Aorta (tissue), 5 donors: Measurements from ENCODE around the gene PTCD1. TPM values are rescaled to one million over a fixed set of nuclear protein-coding genes. Genes with fewer than 3 reads are reported as not detected.

Experiments
- ATAC-seq: fragments of 200-7000 bp; cut with Tn5 transposase; one replicate; pipeline ENCODE4 v1.9.1; 2022; ENCODE audit warnings: moderate library complexity; ENCODE audit not compliant: low FRiP score
- DNase-seq, 2 donors: peaks; one replicate each; pipeline ENCODE4 v3.0.0-alpha.2; 2020
- H3K27ac ChIP-seq, 2 donors: one replicate each; pipeline ENCODE4 v1.5.1; 2013; ENCODE audit warnings: low read length in 2 of 2, mild to moderate bottlenecking in 2 of 2, moderate library complexity in 2 of 2, control low read depth in 1 of 2, inconsistent platforms in 1 of 2, low read depth in 1 of 2
- H3K27me3 ChIP-seq, 2 donors: one replicate each; pipeline ENCODE4 v1.6.1; 2013; ENCODE audit warnings: control low read depth in 1 of 2, low read length in 1 of 2, mild to moderate bottlenecking in 1 of 2, moderate library complexity in 1 of 2; ENCODE audit not compliant: insufficient read depth in 2 of 2, control insufficient read depth in 1 of 2
- H3K36me3 ChIP-seq, 2 donors: one replicate each; pipeline ENCODE4 v1.6.1; 2013; ENCODE audit warnings: control low read depth in 1 of 2, low read length in 1 of 2, mild to moderate bottlenecking in 1 of 2; ENCODE audit not compliant: insufficient read depth in 2 of 2, control insufficient read depth in 1 of 2
- H3K4me1 ChIP-seq, 2 donors: one replicate each; pipeline ENCODE4 v1.6.1; 2013; ENCODE audit warnings: low read length in 2 of 2, control low read depth in 1 of 2, mild to moderate bottlenecking in 1 of 2, moderate library complexity in 1 of 2; ENCODE audit not compliant: insufficient read depth in 2 of 2, control insufficient read depth in 1 of 2
- H3K4me3 ChIP-seq, 2 donors: one replicate each; pipeline ENCODE4 v1.5.1; 2013; ENCODE audit warnings: low read length in 2 of 2, control low read depth in 1 of 2, mild to moderate bottlenecking in 1 of 2
- H3K9me3 ChIP-seq: one replicate; pipeline ENCODE4 v1.6.1; 2013; ENCODE audit warnings: mild to moderate bottlenecking, low read length; ENCODE audit not compliant: control insufficient read depth
- WGBS, 2 donors: extraction: QIAGEN DNeasy Blood & Tissue Kit; methylation state at CpG; one replicate each; pipeline ENCODE4 v1.1.7; 2013; 5-methylcytosine and 5-hydroxymethylcytosine counted together
- intact Hi-C, 2 donors: fragments of 100-400 bp; cut with DNase I; formaldehyde crosslinking; loops; one replicate each; pipeline versions ENCODE4 v1.14.2 to v1.15.0; 2022
- long read RNA-seq, 2 donors: library from polyadenylated mRNA; unstranded; transcript quantifications; one replicate each; pipeline ENCODE4 v2.0.0, GENCODE V29; 2020 to 2021
- polyA plus RNA-seq, 2 donors: library from polyadenylated mRNA; stranded (reverse); fragments of 200-250 nt; gene quantifications; one replicate each; pipeline ENCODE4 v1.2.3, GENCODE V29; 2013
- total RNA-seq, 2 donors: library from RNA; stranded (reverse); fragmentation: NEBNext Ultra II Directional; extraction: Animal tissue kit (Norgen Biotek cat#: 25700); gene quantifications; one replicate each; pipeline ENCODE4 v1.2.1, GENCODE V29; 2021
- donor health status: healthy with polysubstance abuse.
- donor health status: Bipolar disorder and iron deficiency.
- donor health status: DM: no; HTN: no; CAD: no.
- donor health status: DM: no; HTN: no; CAD: no.
- donor health status: DM: yes; HTN: yes; CAD: no.

PTCD1 gene, protein sequence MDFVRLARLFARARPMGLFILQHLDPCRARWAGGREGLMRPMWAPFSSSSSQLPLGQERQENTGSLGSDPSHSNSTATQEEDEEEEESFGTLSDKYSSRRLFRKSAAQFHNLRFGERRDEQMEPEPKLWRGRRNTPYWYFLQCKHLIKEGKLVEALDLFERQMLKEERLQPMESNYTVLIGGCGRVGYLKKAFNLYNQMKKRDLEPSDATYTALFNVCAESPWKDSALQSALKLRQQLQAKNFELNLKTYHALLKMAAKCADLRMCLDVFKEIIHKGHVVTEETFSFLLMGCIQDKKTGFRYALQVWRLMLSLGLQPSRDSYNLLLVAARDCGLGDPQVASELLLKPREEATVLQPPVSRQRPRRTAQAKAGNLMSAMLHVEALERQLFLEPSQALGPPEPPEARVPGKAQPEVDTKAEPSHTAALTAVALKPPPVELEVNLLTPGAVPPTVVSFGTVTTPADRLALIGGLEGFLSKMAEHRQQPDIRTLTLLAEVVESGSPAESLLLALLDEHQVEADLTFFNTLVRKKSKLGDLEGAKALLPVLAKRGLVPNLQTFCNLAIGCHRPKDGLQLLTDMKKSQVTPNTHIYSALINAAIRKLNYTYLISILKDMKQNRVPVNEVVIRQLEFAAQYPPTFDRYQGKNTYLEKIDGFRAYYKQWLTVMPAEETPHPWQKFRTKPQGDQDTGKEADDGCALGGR
- total RNA-seq (1 to 10 TPM; 5.4 to 6.0 TPM), polyA plus RNA-seq (1 to 10 TPM in 1 of 2 donors, under 1 TPM in 1; 0.63 to 5.5 TPM)
- long read RNA-seq, donor 1, full-length matches to known transcripts, result 10 of 14 reads
- long read RNA-seq, donor 1, partial matches to known transcripts, result 0 of 14 reads
- long read RNA-seq, donor 1, other reads (novel, unspliced or antisense), result 4 of 14 reads
- long read RNA-seq, donor 2, full-length matches to known transcripts, result 5 of 7 reads
- long read RNA-seq, donor 2, partial matches to known transcripts, result 0 of 7 reads
- long read RNA-seq, donor 2, other reads (novel, unspliced or antisense), result 2 of 7 reads

- H3K27me3 ChIP-seq, result no peaks in the 10 kb centered on the region
- H3K4me3 ChIP-seq, result peak within 1 kb of the TSS; percentile 62 to 85
- H3K4me1 ChIP-seq, result no peaks in the 10 kb centered on the region
- peak; percentile 97 to 99 for DNase-seq
- 0% methylated on average over 65 to 89 of the region's 89 CpGs for WGBS, 2 donors
- intact Hi-C loops, result no loop called here
- peak; percentile 97 for ATAC-seq
- no peaks in the 10 kb centered on the region for H3K9me3 ChIP-seq
- peak within 1 kb of the TSS in 1 of 2 donors; percentile 56 for H3K27ac ChIP-seq
- no peaks in the 10 kb centered on the region for H3K36me3 ChIP-seq
Measured at GRCh38 chr7:99438573-99439480, at the start of gene PTCD1, which contains the start of gene CPSF4. Gene PTCD1, minus strand, starts transcription at chr7:99438798. Its CDS starts 3,556 bp downstream, at chr7:99435242. Gene CPSF4, plus strand, starts transcription at chr7:99438943. Its CDS starts 140 bp downstream, at chr7:99439083.

GRCh38 chr7:99485094-99485493 is 46.5 kb upstream of the PTCD1 start:
- intact Hi-C loops, result no loop called here
- Histone ChIP-seq H3K4me1 (no peaks in the 10 kb centered on the region), H3K36me3 (peaks cover 0 to 2% of the 10 kb centered on the region in 2 donors), H3K27ac (no peak overlapping the region), H3K4me3 (no peak overlapping the region), H3K9me3 (no peaks in the 10 kb centered on the region), H3K27me3 (no peaks in the 10 kb centered on the region)
- WGBS, 2 donors, result 84 to 87% methylated on average over 5 of the region's 5 CpGs
- no peak for ATAC-seq
- DNase-seq, result no peak

DNA sequence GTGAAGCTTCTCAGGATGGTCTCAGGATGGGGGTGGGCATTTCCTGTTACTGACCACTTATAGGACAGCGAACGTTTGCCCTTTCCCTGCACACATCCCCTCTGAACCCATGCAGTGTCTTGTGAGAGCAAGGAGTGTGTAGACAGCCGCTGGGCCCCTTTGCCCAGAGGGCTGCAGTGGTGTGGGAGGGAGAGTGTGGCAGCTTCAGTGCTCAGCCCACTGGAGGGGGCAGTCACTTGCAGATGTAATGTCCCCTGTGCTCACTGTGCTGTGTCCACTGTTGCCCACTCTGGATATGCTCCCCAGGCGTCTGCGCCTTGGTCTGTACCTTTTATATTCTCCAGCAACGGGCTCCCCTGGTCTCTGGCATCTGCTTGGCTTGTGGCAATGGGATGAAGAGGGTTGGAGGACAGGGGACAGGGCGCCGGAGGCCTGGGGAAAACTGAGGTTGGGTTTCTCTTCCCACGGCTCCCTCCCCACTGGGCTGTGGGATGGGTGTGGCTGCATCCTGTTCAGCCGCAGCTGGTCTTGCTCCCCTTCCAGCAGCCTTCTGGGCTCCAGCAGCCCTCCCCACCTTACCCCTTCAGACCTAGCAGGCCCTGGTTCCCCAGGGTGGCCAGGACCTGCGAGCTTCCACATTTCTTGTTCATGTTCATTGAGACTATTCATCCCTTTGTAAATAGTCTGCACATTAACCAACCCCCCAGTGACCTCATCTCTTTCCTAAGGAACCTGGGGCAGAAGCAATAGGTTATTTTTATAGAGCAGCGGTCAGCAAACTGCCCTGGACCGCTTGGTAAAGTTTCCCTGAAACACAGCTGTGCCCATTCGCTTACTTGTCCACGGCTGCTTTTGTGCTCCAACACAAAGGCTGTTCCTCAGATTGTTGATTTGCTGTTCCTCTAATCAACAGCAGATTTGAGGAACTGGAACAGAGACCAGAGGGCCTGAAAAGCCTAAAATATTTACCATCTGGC is 40.2 kb upstream of the PTCD1 start:
- peaks cover 0 to 1% of the 10 kb centered on the region in 2 donors for H3K36me3 ChIP-seq
- no peak overlapping the region for H3K27ac ChIP-seq
- 84 to 91% methylated on average over 14 to 15 of the region's 15 CpGs for WGBS, 2 donors
- intact Hi-C loops, result no loop called here
- no peaks in the 10 kb centered on the region for H3K4me1 ChIP-seq
- no peaks in the 10 kb centered on the region for H3K9me3 ChIP-seq
- ATAC-seq (peak; percentile 25), DNase-seq (peak in 1 of 2 donors; percentile 49)
- H3K4me3 ChIP-seq, result no peak overlapping the region
- H3K27me3 ChIP-seq, result no peaks in the 10 kb centered on the region

GRCh38 chr7:99476107-99476506 is 37.5 kb upstream of the PTCD1 start:
- Histone ChIP-seq H3K9me3 (no peaks in the 10 kb centered on the region), H3K36me3 (peaks cover 0 to 1% of the 10 kb centered on the region in 2 donors), H3K27ac (no peak overlapping the region), H3K4me3 (no peak overlapping the region), H3K4me1 (no peaks in the 10 kb centered on the region), H3K27me3 (no peaks in the 10 kb centered on the region)
- WGBS, 2 donors, result 78 to 80% methylated on average over 5 of the region's 5 CpGs
- intact Hi-C loops, result no loop called here
- no peak for ATAC-seq
- peak in 1 of 2 donors; percentile 32 for DNase-seq

DNA sequence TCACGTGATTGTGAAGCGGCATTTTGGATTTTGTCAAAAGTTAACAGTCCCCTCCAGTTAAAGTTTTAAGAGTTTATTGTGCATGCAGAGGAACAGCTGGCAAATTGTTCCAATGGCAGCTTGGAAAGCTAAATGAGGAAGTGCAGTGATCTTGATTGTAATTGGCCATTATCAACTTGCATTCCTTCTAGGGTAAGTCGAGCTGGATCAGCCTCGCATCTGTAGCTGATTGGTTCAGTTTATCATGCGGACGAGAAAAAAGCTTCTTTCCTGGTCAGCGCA is 34.7 kb upstream of the PTCD1 start:
- 2 to 3% methylated on average over 7 of the region's 7 CpGs for WGBS, 2 donors
- Histone ChIP-seq H3K27ac (no peak overlapping the region), H3K9me3 (no peaks in the 10 kb centered on the region), H3K4me3 (peak overlapping the region; percentile 6 to 56), H3K27me3 (no peaks in the 10 kb centered on the region), H3K36me3 (peaks cover 0 to 1% of the 10 kb centered on the region in 2 donors), H3K4me1 (no peaks in the 10 kb centered on the region)
- intact Hi-C loops, result no loop called here
- DNase-seq, result peak in 1 of 2 donors; percentile 40
- ATAC-seq, result no peak

- DNase-seq (peak; percentile 99 to 100), ATAC-seq (peak; percentile 100)
- Histone ChIP-seq H3K36me3 (no peaks in the 10 kb centered on the region), H3K4me3 (peak within 1 kb of the TSS; percentile 56), H3K27me3 (no peaks in the 10 kb centered on the region), H3K4me1 (no peaks in the 10 kb centered on the region), H3K9me3 (no peaks in the 10 kb centered on the region), H3K27ac (peak within 1 kb of the TSS in 1 of 2 donors; percentile 52)
- 0 to 1% methylated on average over 54 to 56 of the region's 56 CpGs for WGBS, 2 donors
- intact Hi-C loops, result no loop called here
Measured at GRCh38 chr7:99472561-99473314, 34.1 kb upstream of the PTCD1 start, which contains the start of gene ZNF789. Gene ZNF789, plus strand, starts transcription at chr7:99472890. Its CDS starts 3,567 bp downstream, at chr7:99476457.
